Stimulated activated CD4-positive, alpha-beta T cell treated with anti-CD3 and anti-CD28 coated beads, Interleukin-4, amount 100 ng/mL, for 48 hours (primary cell): ENCODE measurements around the gene VTI1A.
"Not testable (repeated sequence)": the region's sequence is repeated elsewhere in the genome, so short reads cannot be mapped to it uniquely, and the experiment has no call there.

Source experiments
- DNase-seq, 2 donors: peaks; one replicate each; pipeline ENCODE4 v3.0.0-alpha.2; 2020; ENCODE audit warnings: low read depth in 2 of 2

Gene VTI1A

DNA sequence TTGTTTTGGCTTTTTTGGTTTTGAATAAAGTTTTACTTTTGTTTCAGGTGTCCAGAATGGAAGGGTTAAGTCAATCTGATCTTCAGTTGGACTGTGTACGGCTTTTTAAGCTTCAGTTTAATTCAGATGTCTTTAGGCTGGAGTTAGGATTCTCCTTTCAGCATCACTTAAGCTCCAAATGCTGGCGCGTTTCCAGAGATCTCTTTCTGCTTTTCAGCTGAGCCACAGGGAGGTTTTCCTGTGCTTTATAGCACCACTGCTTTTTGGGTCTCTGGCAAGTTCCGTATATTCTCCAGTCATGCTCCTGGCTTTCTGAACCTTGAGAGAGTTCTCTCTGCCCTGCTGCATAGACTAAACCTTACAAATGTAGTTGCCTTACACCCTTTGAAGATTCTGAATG is 60.0 kb downstream of the VTI1A start:
- DNase-seq: no peak

DNA sequence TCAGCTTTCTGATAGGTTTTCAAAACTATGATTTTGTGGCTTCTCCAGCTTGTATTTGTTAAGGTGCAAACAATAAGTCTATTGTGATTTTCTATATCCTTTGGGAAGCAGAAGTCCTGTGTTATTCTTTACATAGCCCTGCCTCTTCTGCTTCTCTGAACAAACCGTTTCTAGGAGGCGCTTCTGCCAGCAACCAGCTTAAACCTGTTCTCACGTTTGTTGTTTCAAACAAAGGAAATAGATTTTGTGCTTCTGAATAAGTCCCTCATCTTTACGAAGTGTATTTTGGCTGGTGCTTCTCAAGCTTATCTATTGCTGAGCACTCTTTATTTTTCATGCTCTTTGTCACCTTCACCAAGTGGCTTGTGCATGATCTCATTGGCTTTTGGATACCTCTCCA is 61.0 kb downstream of the VTI1A start:
- no peak for DNase-seq

DNA sequence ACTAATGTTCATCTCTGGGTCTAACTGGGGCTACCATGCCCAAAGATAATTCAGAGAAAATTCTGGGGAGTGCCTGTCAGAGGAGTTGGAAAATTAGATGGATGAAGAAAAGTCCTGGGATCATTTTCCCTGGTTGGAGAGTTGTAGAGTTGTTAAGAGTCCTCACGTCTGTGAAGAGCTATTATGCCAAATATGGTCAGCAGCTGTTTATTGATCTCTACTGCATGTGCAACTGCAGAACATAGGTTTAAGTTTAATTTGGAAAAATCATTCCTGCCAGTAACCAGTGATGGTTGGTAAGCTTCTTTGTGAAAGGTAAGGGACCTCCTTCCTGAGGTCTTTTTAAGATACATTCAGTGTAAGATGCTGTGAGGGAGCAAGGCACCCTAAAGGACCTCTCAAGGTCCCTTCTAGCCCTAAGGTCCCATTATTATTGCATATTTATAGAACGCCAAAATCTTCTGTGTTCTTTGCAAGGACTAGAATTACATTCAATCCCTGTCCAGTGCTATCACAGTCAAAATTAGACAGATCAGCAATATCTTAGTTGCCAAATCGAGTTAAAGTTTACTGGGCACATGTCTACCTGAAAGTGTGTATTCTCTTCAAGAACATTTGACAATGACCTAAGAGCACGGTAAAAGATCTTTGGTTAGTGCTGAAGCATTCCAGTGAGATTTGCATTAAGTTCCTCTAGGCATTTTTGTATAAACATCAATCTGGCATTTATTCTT is 62.7 kb downstream of the VTI1A start:
- no peak for DNase-seq

DNA sequence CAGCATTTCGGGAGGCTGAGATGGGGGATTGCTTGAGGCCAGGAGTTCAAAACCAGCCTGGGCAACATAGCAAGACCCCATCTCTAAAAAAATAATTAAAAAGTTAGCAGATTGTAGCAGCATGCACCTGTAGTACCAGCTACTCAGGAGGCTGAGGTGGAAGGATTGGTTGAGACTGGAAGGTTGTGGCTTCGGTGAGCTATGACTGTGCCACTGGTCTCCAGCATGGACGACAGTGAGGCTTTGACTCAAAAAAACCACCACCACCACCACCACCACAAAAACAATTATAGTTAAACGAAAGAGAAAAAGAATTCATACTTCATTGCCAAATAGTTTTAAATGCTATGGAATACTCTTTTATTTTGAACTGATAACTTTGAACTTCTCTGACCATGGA is 63.4 kb downstream of the VTI1A start:
- DNase-seq: peak in 1 of 2 donors; percentile 22

DNA sequence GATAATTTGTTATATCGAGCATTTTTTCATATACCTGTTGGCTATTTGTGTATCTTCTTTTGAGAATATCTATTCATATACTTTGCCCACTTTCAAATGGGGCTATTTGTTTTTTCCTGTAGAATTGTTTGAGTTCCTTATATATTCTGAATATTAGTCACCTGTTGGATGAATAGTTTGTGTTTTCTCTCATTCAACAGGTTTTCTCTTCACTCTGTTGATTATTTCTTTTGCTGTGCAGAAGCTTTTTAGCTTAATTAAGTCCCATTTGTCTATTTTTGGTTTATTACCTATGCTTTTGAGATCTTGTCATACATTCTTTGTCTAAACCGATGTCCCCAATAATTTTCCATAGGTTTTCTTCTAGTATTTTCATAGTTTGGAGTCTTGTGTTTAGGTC is 65.3 kb downstream of the VTI1A start:
- DNase-seq: no peak

DNA sequence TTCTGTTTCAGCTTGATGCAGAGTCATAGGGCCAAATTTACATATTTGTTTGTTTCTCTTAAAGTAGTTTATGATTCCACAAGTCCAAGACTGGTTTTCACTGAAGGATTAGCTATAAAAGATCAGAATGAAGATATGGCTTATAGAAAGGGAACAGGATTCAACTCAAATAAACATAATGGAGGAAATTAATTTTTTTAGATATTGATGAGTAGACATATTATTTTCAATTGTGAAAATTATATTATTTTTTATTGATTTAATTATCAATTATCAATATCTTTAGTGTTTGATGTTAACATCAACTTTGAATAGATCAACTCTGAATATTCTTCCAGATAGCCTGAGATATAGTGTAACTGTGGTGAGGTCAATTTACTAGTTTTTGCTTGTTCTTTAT is 68.1 kb downstream of the VTI1A start:
- DNase-seq: no peak

DNA sequence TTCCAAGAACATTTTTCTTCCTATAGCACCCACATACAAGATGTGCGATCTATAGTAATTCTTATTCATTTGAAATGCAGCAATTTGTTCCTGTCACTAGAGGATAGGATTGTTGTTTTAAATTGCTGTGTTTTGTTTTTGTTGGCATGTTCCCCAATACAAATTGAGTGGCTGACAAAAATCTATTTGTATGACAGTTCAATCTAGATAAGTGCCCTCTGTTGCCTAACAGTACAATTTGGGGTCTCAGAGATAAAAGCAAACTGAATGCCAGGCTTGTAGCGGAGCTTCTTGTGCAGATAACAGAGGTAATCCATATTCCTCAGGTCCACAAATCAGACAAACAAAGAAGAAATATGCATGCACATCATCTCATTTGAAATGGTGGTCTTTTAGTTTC is 68.8 kb downstream of the VTI1A start:
- no peak for DNase-seq

DNA sequence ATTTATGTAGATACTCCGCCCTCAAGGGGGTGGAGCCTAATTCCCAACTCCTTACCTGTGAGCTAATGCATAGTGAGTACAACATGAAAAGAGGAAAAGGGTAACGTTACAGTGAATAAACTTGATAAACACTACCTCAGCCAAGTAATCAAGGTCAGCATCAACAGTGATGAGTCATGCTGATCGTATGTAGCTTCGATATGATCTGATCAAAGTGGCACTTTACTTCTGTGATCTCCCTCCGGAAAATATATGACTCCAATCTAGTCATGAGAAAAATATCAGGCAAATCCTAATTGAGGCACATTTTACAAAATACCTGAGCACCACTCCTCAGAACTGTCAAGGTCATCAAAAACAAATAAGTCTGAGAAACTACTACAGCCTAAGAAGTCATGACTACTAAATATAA is 70.4 kb downstream of the VTI1A start:
- no peak for DNase-seq

DNA sequence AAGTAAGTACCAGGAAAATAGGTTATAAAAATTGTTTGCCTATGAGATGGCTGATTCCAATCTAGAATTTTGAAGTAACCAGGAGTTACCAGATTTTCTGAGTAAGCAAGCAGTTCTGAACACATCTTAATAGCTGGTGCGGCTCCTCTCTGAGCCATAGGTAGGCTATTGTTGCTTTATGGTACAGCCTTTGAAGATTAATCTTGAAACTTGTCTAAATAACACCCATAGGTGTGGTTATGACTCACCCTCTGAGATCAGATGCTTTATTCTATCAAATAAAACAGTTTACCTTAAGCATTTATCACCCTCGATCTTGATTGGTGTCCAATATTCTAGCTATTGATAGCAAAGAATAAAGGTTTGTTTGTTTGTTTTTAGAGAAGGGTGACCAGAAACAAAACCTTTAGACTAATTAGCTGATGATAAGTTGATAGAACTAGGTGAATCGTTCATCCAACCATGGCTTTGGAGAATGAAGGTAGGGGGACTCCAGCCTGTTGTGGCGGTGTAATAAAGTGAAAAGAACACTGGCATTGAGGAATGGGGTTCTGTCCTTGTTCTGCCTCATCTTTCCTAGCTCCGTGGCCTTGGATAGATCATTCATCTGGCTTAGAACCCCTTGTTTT is 72.2 kb downstream of the VTI1A start:
- no peak for DNase-seq

DNA sequence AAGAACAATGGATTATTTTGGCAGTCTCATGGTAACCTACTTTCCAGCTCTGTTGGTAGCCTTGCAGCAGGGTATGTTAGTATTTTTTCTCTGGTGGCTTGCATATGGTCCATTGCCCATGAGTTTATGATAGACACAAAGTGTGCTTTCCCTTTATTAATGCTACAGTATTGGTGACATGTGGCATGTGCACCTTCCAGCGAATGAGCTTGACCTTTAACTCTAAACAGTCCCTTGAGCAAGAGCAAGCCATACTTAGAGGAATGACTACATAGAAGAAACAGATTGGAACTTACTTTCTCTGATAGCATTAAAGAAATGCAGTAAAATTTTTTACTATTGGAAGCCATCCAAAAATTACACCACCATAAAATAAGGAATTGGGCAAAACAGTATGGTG is 73.9 kb downstream of the VTI1A start:
- no peak for DNase-seq

DNA sequence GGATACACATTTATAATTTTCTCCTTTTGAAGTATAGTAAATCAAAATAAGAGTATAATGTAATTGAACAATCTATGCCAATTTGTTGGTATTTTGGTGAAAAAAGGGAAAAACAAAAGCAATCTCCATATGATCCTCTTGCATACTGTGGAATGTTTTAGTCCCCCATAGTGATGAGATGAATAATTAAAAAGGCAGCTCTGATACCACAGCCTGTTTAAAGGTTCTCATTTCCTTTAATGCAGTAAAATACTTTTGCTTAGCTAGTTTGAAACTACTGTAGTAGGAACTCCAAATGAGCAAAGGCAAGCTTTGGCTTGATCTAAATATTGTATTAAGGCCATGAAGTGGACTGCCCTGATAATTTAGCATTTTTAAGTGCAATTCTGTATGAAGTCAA is 77.6 kb downstream of the VTI1A start:
- DNase-seq: no peak

DNA sequence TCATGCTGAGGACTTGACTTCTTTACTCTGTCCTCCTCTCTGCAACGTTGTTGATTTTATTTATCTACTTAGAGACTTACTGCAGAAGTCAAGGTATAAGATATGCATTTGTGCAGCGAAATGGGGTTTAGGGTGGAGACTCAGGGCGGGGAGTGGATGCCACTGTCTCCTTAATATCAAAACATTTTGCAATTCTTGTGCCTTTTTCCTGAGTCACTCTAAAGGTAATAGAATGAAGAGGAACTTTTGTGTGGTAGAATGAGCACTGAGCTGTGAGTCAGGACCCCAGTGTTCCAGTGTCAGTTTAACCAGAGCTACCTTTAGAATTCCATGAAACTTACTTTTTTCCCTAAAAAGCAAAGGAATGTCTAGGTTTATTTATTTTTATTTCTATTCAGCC is 78.2 kb downstream of the VTI1A start:
- no peak for DNase-seq

DNA sequence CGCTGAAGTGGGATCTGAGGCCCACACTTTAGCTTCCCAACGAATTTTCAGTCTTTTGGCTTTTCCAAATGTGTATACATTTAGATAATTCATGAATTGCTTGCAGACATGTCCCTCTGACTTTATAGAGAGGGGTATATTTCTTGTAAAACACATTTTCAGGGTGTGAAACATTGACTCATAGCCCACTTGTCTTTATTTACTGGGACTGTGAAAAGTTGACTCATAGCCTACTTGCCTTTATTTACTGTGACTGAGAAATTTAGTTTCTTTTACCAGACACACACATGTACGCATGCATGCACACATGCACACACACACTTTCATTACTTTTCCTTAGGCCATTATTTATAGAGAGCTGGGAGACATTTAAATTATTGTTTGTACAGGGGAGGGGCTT is 79.1 kb downstream of the VTI1A start:
- no peak for DNase-seq

DNA sequence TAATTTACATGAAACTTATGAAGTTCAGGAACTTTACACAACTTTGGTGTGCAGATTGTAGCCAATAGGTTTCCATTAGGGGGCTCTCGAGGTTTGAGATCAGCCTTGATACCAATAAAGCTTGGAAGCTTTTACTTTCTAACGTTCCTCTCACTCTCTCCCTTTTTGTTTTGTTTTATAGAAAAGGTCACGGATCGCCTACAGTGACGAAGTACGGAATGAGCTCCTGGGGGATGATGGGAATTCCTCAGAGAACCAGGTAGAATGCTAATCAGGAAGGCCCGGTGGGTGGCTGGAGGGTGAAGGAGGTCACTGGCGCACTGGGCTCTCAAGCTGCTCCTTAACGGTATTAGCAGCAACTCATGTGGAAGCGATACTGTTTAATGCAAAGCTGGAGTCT is 79.9 kb downstream of the VTI1A start:
- DNase-seq: no peak

DNA sequence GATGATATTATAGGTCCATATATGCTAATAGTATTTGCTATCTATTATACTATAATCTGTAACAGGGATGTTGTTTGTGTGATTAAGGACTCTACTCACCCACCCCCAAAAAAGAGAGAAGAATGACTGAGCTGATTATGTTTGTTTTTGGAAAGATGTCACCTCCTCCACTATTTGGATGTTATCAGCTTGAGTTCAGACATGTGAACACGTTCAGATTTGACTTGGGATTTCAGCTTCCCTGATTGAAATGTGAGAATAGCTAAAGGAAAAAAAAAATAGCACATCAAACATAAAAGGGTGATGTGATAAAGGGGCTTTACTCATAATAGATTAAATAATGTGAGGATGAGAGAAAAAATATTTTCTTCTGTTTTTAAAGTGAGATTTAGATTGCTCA is 81.2 kb downstream of the VTI1A start:
- DNase-seq: no peak

DNA sequence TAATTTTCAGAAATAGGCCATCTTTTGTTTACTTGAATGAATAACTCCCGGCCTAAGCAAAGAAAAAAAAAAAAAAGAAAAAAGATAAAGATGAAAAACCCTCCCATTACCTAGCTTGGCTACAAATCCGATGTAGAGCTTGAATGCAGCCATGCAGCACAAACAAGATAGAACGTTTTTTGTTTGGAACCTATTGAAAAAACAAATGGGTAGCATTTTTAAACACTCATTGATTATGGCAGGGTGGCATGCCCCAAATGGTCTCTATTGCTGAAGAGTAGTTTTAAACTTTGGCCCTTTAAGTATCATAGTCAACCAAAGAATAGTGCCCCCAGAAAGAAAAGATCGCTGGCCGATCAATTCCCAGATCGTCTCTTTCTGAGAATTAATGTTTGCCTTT is 84.4 kb downstream of the VTI1A start:
- no peak for DNase-seq

DNA sequence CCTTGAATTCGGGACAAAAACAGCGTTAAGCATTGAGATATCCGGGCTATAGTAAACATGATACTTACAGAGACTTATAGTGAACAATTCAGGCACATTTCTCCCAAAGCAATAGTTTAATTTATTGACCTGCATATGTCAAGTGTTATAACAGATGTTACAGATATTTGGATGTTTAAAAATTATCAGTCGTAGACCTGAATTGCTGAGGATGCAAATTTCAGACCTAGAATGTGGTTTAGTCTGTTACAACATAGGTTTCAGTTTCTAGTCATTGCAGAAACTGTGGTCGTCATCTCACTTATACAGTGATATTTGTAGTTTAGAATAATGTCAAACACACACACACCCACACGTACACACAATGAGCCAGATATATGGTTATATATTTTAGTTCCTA is 85.2 kb downstream of the VTI1A start:
- no peak for DNase-seq

DNA sequence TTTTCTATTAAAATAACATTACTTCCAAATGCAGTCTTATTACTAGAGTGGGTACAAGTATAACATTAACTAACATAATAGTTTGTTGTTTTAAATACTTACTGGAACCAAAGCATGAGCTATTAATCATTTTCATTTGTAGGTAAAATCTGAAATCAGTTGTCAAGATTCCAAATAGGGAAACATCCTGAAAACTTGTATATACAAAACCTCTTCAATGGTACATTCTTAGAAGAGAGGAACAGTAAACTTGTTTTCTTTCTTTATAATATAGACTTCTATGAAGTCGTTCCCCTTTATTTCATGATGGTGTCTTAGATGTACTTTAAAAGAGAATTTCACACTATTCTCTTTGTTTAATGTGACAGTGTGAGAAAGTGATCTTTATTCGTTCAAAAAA is 85.9 kb downstream of the VTI1A start:
- no peak for DNase-seq

DNA sequence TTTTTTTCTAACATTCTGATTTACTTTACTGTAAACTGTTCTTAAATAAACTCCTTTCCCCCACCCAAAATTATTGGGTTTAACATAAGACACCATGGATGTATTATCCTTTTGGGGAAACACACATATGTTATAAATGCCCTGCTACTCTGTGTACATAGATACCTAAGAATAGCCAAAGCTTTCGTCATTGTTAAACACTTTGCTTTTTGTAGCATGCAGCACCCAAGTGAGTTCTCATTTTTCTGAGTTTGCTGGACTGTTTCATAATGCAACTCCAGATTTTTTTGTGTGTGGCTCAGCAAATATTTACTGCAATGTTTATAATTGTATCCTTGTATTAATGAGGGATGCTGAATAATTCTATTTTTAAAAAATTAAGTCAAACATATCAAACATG is 86.9 kb downstream of the VTI1A start:
- no peak for DNase-seq

DNA sequence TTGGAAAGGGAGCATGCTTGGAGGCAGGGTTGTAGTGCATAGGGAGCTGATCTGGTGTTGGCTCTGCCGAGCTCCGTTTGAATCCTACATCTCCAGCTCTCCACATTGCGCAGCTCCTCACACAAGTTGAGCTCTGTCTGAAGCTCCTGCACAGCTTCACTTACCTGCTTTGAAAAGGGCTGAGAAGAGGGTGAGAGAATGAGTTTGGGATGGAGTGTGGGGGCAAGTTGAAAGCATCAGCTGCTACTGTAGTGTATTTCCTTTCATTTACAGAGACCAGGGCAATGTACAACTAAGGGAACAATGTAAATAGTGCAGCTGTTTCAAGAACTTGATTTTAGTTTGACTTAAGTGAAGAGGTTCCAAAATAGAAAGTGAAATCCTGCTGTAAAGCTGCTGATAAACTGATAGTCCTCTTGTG is 88.5 kb downstream of the VTI1A start:
- DNase-seq: no peak

DNA sequence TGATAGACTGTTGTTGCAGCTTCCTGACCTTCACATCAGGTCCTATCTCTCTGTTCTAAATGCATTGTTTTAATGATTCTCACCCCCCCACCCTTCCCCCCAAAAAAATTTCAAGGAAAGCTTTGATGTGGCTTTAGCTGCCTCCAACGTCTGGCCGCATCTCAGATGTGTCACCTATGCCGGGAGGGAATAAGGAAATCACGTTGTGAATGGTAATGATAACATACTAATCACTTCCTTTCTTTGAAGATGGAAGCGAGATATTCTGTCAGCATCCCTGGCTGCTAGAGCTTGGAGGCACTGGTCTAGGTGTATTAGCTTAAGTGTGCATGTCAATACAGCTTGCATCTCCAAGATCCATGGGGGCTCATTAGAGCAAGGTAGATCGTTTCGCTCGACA is 89.6 kb downstream of the VTI1A start:
- DNase-seq: no peak

DNA sequence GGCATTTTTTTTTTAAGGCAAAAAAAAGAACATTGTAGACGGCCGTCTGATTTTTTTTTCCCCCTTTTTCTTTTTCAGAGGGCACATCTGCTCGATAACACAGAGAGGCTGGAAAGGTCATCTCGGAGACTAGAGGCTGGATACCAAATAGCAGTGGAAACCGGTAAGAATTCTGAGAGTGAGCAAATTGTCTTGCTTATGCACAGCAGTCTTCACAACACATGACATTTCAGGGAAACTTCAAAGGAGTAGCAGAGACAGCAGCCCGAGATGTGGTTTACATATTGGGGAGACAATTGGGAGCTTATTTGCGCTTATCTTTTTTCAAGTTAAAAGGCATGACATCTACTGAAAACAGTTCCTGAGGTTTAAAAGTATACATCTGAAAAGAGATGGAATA is 91.2 kb downstream of the VTI1A start:
- no peak for DNase-seq

DNA sequence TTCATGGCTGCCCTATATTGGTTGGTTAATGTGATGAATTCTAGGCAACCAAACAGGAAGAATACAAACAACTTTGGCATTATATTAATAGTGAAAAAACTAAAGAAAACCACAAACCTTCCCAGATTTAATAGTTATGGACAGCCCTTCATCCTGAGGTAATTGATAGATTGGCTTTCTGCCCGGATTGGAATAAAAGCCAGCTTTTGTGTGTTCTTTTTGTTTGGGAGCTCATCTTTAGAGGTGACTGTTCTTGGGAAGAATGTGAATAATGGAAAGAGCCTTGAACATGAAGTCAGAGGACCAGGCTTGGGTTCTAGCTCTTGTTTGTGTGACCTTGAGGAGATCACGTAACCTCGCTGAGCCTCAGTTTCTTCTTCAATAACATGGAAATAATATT is 92.3 kb downstream of the VTI1A start:
- DNase-seq: no peak

DNA sequence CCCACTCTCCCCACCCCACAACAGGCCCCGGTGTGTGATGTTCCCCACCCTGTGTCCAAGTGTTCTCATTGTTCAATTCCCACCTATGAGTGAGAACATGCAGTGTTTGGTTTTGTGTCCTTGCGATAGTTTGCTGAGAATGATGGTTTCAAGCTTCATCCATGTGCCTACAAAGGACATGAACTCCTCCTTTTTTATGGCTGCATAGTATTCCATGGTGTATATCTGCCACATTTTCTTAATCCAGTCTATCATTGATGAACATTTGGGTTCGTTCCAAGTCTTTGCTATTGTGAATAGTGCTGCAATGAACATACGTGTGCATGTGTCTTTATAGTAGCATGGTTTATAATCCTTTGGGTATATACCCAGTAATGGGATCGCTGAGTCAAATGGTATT is 95.8 kb downstream of the VTI1A start:
- DNase-seq: not testable (repeated sequence)
